SK-N-SH (cell line): Measurements from ENCODE around the gene ETHE1.

Experiments used
- EP300 ChIP-seq, 2 experiments: IDR thresholded peaks; 2 replicates each; pipeline versions ENCODE4 v1.4.0 to v1.6.1; 2012; ENCODE audit warnings: borderline replicate concordance in 1 of 2, low read depth in 1 of 2, low read length in 1 of 2
- TF ChIP-seq, protein P1 (sequence below): fragments of 200-600 bp; sonication (generic); IDR thresholded peaks from 2 replicates; pipeline ENCODE4 v1.6.1; 2017; ENCODE audit warnings: antibody characterized with exemption, mild to moderate bottlenecking, moderate library complexity

GRCh38 chr19:43534305-43534815, 7.4 kb upstream of the ETHE1 start:
- TF ChIP-seq, protein P1, sequence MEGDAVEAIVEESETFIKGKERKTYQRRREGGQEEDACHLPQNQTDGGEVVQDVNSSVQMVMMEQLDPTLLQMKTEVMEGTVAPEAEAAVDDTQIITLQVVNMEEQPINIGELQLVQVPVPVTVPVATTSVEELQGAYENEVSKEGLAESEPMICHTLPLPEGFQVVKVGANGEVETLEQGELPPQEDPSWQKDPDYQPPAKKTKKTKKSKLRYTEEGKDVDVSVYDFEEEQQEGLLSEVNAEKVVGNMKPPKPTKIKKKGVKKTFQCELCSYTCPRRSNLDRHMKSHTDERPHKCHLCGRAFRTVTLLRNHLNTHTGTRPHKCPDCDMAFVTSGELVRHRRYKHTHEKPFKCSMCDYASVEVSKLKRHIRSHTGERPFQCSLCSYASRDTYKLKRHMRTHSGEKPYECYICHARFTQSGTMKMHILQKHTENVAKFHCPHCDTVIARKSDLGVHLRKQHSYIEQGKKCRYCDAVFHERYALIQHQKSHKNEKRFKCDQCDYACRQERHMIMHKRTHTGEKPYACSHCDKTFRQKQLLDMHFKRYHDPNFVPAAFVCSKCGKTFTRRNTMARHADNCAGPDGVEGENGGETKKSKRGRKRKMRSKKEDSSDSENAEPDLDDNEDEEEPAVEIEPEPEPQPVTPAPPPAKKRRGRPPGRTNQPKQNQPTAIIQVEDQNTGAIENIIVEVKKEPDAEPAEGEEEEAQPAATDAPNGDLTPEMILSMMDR: no peak
- TF ChIP-seq EP300 (IDR thresholded peaks at IDR 0.05; ENCODE audit: borderline replicate concordance in 1 of 2, low read depth in 1 of 2, low read length in 1 of 2): no peak
